Hepatocyte (in vitro differentiated cells): ENCODE results near the gene ANGPTL8. TPM values are rescaled to one million over a fixed set of nuclear protein-coding genes. Genes with fewer than 3 reads are reported as not detected.

Experiments
- DNase-seq: peaks from one replicate; pipeline ENCODE4 v3.0.0-alpha.2; 2016; ENCODE audit warnings: low spot score
- H2AFZ ChIP-seq: fragments of 200-600 bp; sonication (generic); 2 replicates; pipeline ENCODE4 v1.6.0; 2016; ENCODE audit warnings: antibody characterized with exemption, mild to moderate bottlenecking
- H3K27ac ChIP-seq: fragments of 200-600 bp; sonication (generic); 2 replicates; pipeline ENCODE4 v1.5.1; 2016; ENCODE audit warnings: mild to moderate bottlenecking
- H3K27me3 ChIP-seq: fragments of 200-600 bp; sonication (generic); 2 replicates; pipeline ENCODE4 v1.6.1; 2016
- H3K36me3 ChIP-seq: fragments of 200-600 bp; sonication (generic); replicated peaks from 2 replicates; pipeline ENCODE4 v1.5.1; 2016; ENCODE audit warnings: low read depth; ENCODE audit not compliant: insufficient read depth
- H3K4me1 ChIP-seq: fragments of 200-600 bp; sonication (generic); 2 replicates; pipeline ENCODE4 v1.5.1; 2016; ENCODE audit warnings: mild to moderate bottlenecking, moderate library complexity; ENCODE audit not compliant: insufficient read depth
- H3K4me2 ChIP-seq: fragments of 200-600 bp; sonication (generic); 2 replicates; pipeline ENCODE4 v1.6.0; 2016
- H3K4me3 ChIP-seq: fragments of 200-600 bp; sonication (generic); 2 replicates; pipeline ENCODE4 v1.5.1; 2016; ENCODE audit warnings: mild to moderate bottlenecking
- H3K79me2 ChIP-seq: fragments of 200-600 bp; sonication (generic); 2 replicates; pipeline ENCODE4 v1.6.0; 2017; ENCODE audit warnings: mild to moderate bottlenecking
- H3K9me2 ChIP-seq: fragments of 200-600 bp; sonication (generic); replicated peaks from 2 replicates; pipeline ENCODE4 v1.6.0; 2017; ENCODE audit warnings: mild to moderate bottlenecking; ENCODE audit not compliant: insufficient read depth
- H3K9me3 ChIP-seq: fragments of 200-600 bp; sonication (generic); 2 replicates; pipeline ENCODE4 v1.5.1; 2016; ENCODE audit warnings: low read depth, mild to moderate bottlenecking
- H4K20me1 ChIP-seq: fragments of 200-600 bp; sonication (generic); 2 replicates; pipeline ENCODE4 v1.6.0; 2016; ENCODE audit warnings: mild to moderate bottlenecking; ENCODE audit not compliant: insufficient read depth, poor library complexity, severe bottlenecking
- EZH2 ChIP-seq: fragments of 200-600 bp; sonication (generic); IDR thresholded peaks from 2 replicates; pipeline ENCODE4 v1.6.1; 2016; ENCODE audit warnings: antibody characterized with exemption, mild to moderate bottlenecking, borderline replicate concordance
- EZH2phosphoT487 ChIP-seq: fragments of 200-600 bp; sonication (generic); IDR thresholded peaks from one replicate; pipeline ENCODE4 v1.6.1; 2018; ENCODE audit warnings: antibody characterized with exemption, mild to moderate bottlenecking, low read depth, moderate library complexity; ENCODE audit not compliant: unreplicated experiment, severe bottlenecking
- WGBS: methylation state at CpG from one replicate; pipeline ENCODE4 v1.1.6; 2016; ENCODE audit warnings: low lambda C conversion rate; ENCODE audit errors: missing lambda C conversion rate; 5-methylcytosine and 5-hydroxymethylcytosine counted together
- polyA plus RNA-seq: library from polyadenylated mRNA; unstranded; fragments of >200 nt; fragmentation: Nextera tagmentation; extraction: Ambion mirVana; gene quantifications from 2 replicates; pipeline ENCODE4 v1.2.1, GENCODE V29; 2016
- total RNA-seq: library from RNA; depleted of rRNA; stranded (reverse); fragments of >200 nt; gene quantifications from 2 replicates; pipeline ENCODE4 v1.2.3, GENCODE V29; 2014
- TF ChIP-seq, protein P1 (sequence below): fragments of 200-600 bp; sonication (generic); IDR thresholded peaks from 2 replicates; pipeline ENCODE4 v1.5.1; 2016; ENCODE audit warnings: antibody characterized with exemption, mild to moderate bottlenecking; ENCODE audit not compliant: poor library complexity

The ANGPTL8 gene
- total and polyA plus RNA-seq, 2 experiments from 2014 or later: 20.8 to 24.9 TPM

DNA sequence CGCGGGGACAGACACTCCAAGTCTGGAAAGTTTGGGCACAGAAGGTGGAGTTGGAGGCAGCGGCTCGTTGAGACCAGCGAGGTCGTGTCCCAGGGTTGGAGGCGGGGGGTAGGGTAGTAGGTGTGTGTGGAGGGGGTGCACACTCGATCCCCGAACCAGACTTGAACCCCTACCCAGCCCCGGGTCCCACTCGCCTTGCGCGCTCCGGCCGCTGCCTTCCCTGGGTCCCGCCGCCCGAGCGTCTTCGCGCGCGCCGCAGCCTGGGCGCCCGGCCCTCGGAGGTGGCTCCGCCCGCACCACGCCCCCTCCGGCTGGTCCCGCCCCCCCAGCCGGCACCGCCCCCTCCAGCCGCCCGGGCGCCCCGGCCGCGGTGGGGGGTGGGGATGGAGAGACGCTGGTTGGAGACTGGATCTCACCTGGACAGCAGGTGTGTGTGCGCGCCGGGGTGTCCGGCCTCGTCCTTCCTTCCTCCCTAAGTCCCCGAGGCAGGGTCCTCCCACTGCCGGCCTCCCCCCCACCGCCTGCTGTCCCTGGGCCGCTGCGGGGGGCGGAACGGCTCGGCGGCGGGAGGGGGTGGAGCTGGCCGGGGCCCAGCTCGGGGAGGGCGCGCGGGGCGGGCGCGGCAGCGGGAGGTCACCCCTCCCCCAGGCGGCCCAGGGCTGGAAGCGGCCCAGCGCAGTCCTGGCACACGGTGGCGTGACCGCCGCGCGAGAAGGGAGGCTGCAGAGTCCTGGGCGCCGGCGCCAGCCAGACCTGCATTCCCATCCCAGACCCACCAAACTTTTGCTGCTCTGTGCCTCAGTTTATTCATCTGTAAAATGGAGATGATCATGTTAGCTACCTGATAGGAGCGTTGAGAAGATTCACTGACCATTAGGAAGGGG lies 41.9 kb upstream of the ANGPTL8 start, which contains the start of gene KANK2:
TSS of gene KANK2 (minus strand) at position 255 of the 884 bp plus-strand sequence. CDS start 3,034 bp downstream, outside the sequence.
- peak; percentile 94 for DNase-seq
- Histone ChIP-seq H3K4me2 (peak within 1 kb of the TSS; percentile 98), H4K20me1 (no peaks in the 10 kb centered on the region), H3K4me1 (peaks cover 20% of the 10 kb centered on the region), H3K27me3 (no peaks in the 10 kb centered on the region), H3K9me3 (no peaks in the 10 kb centered on the region), H3K27ac (peak within 1 kb of the TSS; percentile 93), H3K9me2 (no peaks in the 10 kb centered on the region), H3K79me2 (peaks cover 42% of the 10 kb centered on the region), H2AFZ (peak within 1 kb of the TSS; percentile 90), H3K4me3 (peak within 1 kb of the TSS; percentile 87), H3K36me3 (no peaks in the 10 kb centered on the region)
- WGBS: 5% methylated on average over 17 of the region's 78 CpGs
- TF ChIP-seq, protein P1, sequence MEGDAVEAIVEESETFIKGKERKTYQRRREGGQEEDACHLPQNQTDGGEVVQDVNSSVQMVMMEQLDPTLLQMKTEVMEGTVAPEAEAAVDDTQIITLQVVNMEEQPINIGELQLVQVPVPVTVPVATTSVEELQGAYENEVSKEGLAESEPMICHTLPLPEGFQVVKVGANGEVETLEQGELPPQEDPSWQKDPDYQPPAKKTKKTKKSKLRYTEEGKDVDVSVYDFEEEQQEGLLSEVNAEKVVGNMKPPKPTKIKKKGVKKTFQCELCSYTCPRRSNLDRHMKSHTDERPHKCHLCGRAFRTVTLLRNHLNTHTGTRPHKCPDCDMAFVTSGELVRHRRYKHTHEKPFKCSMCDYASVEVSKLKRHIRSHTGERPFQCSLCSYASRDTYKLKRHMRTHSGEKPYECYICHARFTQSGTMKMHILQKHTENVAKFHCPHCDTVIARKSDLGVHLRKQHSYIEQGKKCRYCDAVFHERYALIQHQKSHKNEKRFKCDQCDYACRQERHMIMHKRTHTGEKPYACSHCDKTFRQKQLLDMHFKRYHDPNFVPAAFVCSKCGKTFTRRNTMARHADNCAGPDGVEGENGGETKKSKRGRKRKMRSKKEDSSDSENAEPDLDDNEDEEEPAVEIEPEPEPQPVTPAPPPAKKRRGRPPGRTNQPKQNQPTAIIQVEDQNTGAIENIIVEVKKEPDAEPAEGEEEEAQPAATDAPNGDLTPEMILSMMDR: peak; percentile 18
- no peak for TF ChIP-seq EZH2

GRCh38 chr19:11198175-11198534 lies 41.3 kb upstream of the ANGPTL8 start:
- Histone ChIP-seq H3K9me3 (no peaks in the 10 kb centered on the region), H3K4me2 (peak overlapping the region; percentile 98), H3K27ac (peak overlapping the region; percentile 93), H3K9me2 (no peaks in the 10 kb centered on the region), H3K36me3 (no peaks in the 10 kb centered on the region), H3K27me3 (no peaks in the 10 kb centered on the region), H2AFZ (no peak overlapping the region), H3K4me1 (peaks cover 25% of the 10 kb centered on the region), H3K79me2 (peaks cover 36% of the 10 kb centered on the region), H3K4me3 (no peak overlapping the region), H4K20me1 (no peaks in the 10 kb centered on the region)
- WGBS: 86% methylated on average over 7 of the region's 7 CpGs
- no peak for DNase-seq
- TF ChIP-seq EZH2: no peak
- TF ChIP-seq, protein P1: no peak
- TF ChIP-seq EZH2phosphoT487: no peak

GRCh38 chr19:11198769-11199424 lies 40.5 kb upstream of the ANGPTL8 start:
- Histone ChIP-seq H3K36me3 (no peaks in the 10 kb centered on the region), H3K9me2 (no peaks in the 10 kb centered on the region), H3K27me3 (no peaks in the 10 kb centered on the region), H3K27ac (peak overlapping the region; percentile 93), H3K9me3 (no peaks in the 10 kb centered on the region), H3K4me2 (no peak overlapping the region), H3K4me1 (peaks cover 31% of the 10 kb centered on the region), H2AFZ (no peak overlapping the region), H4K20me1 (no peaks in the 10 kb centered on the region), H3K4me3 (no peak overlapping the region), H3K79me2 (peaks cover 29% of the 10 kb centered on the region)
- DNase-seq: no peak
- TF ChIP-seq EZH2phosphoT487: no peak
- TF ChIP-seq, protein P1: no peak
- no peak for TF ChIP-seq EZH2
- WGBS: 70% methylated on average over 7 of the region's 7 CpGs
